Activated T-helper 1 cell treated with Interleukin-2 at 50 U/mL for 16 hours (primary cell): Measurements from ENCODE around the gene HS1BP3.

Experiments used
- DNase-seq: peaks from one replicate; pipeline ENCODE4 v3.0.0-alpha.2; 2020; ENCODE audit warnings: low read depth

HS1BP3 gene

DNA sequence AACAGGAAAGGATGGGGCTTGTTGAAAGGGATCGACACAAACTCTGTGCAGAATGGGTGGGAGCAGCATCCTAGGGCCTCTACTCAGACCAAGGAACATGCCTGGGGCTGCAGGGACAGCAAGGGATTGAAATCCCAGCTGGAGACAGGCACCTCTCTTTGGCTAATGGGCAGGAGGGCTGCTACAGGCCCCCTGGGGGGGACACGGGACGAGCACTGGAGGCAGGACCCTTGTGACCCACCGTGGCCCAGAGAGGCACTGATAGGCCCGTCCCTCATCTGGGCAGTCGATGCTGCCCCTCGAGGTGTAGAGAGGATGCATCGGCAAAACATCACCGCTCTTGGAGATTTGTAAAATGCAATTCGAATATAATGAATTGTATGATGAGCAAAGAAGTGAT, 5.1 kb downstream of the HS1BP3 start:
- no peak for DNase-seq

DNA sequence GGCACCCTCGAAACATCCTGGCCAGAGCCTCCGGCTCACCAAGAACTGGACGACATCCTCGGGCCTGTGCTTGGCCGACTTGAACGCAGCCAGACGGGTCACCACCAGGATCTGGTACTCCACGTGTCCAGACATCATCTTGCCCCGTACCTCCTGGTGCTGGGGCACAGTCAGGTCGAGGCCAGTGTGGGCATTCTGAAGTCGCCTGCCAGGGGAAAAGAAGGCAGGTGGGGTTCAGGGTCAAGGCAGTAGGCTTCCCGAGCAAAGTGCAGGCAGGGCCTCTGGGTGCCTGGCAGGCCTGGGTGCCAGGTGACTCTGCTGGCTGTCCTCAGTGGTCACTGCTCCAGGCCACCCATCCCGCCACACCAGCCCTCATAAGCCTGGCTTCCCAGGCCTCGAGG, 5.6 kb downstream of the HS1BP3 start:
- DNase-seq, result no peak

DNA sequence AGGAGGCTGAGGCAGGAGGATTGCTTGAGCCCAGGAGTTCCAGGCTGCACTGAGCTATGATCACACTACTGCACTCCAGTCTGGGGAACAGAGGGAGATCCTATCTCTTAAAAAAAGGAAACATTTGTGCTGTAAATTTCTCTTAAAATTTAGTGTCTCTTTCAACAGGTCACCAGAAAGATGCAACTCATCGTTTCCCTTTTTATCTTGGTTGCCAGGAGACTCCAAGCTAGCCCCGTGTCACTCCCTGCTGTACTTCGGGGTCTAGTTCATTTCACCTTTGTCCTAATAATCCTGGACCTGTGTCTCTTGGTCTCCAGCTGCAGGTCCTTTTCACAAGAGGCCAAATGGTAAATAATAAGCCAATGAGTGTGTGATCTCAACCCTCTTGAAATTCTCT, 7.1 kb downstream of the HS1BP3 start:
- DNase-seq, result no peak

DNA sequence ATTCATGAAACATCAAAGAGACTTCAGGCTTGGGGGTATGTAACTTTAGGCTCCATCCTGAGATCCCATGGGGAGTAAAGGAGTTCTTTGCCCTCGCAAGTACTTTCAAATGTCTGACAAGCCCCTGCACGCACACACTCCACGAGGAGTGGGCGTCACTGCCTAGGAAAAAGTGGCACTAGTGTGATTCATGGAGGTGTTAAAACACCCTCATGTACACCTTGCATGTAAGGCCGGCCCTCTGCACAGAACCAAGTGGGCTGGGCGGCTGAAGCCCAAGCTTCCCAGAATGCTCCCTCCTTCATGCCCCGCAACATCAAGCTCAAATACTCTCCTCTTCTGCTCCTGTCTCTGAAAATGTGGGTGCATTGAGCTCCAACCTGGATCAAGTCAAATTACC, 7.8 kb downstream of the HS1BP3 start:
- no peak for DNase-seq

DNA sequence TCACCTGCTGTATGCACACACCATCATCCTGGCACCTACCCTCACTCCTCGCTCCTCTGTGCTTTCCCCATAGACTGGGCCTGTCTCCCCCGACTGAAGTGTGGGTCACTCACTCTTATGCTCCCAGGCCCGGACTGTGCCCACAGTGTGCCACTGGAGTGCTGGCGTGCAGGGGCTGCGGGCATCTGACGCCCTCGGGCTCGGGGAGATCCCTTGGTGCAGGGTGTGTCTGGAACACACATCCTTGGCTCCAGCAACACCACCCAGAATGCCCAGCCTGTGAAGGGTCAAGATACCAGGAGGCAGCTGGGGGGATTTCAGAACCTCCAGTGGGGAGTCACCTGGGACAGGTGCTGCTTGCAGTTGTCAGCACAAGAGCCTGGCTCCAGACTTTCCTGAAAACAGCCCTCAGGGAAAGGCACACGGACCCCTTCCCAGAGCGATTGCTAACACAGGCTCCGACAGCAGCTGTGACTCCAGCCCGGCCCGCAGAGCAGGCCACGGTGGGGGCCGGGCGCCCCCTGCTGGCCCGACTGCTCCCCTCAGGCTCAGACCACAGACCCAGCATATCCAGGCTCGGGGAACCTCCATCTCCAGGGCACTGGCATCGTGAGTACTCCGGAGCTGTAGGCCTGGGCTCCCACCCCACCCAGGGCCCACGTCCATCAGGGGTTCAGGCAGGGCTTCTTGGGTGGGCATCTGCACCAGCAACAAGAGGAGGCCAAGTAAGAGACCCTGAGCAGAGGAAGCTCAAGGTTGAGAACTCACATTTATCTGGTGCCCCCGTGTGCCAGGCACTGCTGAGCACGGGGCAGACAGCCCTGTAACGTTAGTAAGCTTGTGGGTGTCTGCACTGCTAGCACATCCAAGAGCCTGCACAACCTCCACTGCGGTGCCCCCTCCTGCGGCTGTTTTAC, 8.6 kb downstream of the HS1BP3 start:
- peak; percentile 42 for DNase-seq

DNA sequence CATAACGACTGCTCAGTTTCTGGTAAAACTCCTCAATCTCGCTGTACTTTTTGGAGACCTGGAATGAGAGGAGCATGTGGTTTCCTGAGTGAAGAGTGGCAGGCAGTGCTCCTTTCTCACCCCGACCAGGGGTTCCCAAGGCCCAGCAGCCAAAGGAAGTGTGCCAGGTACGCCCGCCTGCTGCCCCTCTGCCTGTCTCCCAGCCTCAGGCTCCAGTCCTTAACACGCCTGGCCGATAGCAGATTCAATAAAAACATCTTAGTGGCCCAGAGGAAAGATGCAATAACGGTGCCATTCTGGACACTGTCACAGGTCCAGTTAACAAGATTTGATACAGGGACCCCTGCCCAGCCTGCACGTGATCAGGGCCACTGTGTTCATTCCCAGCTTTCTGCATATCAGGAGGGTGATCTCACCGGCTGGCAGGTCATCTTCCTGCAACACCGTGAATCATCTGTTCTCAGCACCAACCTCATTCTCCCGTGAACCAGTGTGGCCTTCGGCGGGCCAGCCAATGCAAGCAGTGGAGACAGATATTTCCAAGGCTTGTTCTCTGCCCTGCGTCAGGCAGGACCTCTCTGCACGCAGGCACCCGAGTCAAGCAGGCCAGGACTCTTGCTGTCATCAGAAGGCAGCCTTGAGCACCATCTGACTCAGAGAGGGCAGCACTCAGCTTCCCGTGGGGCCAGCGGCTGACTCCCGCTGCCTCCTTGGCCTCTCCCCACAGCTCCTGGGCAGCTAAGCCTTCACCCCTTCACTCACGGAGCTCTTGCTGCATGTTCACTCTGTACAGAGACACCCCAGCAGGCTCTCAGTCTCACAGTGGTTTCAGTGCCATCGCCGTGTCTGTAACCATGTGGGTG, 9.5 kb downstream of the HS1BP3 start:
- no peak for DNase-seq

DNA sequence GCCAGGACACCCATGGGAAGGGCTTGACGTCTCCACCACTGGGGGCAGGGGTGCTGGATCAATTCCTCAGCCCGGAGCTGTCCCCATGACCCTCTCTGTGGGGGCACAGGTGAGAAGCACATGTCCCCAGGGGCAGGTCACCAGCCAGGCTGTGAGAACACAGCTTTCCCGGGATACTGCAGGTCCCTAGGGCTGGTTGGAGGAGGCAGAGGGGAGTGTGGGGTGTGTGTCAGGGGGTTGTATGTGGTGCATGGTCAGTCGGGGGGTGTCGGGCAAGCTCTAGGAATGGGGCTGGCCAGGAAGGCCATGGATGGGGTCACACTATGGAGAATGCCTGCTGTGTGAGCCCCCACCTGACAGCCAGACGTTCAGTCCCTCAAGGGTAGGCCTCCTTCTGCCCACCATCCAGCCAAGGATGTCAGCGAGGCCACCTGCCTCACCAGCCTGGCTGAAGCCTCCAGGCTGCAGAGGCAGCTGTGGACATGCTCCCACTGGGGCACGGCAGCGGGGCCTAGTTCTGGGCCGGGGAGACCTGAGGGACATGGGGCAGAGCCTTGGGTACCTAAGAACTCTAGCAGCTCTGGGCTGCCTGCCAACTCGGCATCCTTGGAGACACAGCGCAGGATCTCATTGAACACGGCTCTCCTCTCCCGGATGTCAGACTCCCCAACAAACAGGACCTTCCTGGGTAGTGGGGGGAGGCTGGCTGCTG, 10.3 kb downstream of the HS1BP3 start:
- no peak for DNase-seq

DNA sequence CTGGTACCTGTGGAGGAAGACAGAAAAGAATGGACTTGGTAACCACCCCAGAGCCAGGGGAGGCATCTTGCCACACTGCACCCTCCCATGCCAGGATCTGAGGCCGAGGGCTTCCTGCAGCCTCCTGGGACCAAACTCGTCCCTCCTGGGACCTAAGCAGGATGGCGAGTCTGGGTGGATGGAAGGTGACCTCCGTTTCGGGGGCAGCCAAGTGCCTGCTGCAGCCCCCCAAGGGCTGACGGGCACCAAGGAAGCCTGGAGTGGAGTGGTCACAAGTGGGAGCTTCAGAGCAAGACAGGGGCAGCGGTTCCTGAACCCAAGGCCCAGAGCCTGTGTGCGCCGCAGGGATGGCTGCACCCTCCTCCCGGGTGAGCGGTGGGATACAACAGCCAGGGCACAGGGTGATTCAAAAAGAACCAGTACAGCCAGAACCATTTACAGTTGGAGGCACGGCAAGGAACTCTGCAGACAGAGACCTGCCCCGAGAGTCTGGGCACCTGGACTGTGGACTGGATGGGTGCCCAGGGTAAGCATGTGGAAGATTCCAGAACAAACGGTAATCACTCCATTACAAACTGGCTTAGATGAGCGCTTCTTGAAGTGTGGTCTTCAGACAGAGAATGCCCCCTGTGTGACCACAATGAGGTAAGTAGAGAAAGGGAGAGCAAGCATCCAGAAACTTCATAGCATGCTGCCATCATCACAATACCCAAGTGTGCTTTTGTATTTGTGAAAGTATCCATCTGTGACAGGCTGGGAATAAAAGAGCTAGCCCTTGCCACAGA, 12.1 kb downstream of the HS1BP3 start:
- no peak for DNase-seq

DNA sequence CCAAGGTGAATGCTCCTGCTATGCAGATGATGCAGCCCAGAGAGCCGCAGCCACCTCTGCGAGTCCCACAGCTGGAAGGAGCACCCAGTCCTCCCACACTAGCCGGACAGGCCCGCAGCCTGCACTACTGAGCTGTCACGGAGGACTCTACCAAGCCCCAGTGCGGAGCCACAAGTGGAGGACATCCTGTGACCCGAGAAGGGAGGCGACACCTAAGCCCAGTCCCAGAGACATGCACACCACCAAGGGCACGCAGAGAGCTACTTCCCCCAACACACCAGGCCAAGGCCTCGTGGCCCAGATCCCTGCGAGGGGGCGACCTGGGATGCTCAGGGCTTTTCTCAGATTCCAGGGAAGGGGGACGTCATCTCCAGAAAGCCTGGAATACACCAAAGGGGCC, 12.9 kb downstream of the HS1BP3 start:
- DNase-seq, result no peak

DNA sequence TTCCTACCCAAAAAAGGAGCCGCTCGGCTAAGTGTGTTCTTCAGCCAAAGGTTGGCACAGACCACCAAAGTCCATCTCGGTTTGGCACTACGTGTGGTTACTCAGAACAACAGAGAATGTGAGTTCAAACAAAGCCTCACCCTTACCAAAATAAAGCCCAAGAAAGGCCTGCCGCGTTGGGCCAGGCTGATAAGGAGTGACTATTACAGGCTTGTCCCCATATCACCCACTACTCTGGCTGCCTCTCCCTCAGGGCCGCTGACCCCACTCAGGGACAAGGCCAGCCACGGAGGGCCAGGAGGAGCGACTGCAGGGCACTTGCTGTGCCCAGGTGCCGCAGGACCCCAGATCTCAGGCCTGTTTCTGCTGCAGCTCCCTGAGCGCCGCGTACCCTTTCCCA, 13.8 kb downstream of the HS1BP3 start:
- DNase-seq, result no peak

DNA sequence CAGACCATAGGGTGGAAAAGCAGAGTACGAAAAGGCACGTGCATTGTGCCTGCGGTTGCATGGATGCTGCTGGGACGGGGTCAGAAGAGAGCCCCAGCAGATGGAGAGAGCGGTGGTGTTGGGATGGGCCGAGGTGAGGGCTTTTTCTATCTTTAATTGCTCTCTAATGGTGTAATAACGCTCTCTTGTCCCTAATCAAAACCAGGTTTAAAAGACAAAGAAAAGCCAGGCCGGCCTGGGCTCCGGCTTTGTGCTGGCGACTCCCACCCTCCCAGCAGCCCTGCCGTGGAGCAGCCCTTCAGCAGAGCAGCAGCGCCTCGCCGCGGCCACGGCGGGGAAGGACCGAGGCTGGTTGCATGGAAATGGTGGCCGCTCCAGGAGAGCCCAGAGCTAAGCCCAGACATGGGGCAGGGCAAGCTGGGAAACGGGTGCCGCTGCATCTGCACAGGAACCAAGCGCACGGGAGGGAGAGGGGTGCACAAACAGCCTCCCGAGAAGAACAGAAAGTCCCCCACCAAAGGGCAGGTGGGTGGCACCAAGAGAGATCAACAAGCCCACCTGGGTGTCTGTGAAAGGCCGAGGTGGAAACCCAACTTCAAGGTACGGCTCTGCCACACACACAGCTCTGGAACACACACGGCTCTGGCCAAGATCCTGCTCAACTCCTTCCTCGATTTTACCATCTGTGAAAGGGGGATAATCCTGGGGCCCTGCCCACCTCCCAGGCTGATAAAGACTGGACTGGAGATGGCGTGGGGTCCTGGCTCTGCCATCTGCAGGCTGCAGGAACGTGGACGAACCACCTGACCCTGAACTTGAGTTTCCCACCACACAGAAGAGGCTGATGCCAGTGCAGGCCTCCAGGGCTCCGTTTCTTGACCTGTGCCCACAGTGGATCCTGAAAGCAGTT, 15.0 kb downstream of the HS1BP3 start:
- no peak for DNase-seq

DNA sequence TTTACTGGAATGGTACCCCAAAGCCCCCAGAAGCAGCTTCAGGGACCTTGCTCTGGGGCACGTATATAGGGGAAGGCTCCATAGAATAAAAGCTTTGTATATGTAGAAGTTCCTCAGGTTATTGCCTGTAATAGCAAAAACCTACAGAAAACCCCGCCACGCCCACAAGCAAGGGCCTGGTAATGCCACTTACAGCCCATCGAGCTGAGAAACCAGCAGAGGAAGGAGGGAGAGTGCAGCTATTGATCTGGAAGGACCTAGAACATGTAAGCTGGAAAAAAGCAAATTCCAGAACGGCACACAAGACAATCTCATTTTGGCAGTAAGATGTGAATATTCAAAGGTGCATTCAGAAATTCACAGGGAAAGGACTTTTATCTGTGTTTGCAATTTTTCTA, 15.8 kb downstream of the HS1BP3 start:
- no peak for DNase-seq

DNA sequence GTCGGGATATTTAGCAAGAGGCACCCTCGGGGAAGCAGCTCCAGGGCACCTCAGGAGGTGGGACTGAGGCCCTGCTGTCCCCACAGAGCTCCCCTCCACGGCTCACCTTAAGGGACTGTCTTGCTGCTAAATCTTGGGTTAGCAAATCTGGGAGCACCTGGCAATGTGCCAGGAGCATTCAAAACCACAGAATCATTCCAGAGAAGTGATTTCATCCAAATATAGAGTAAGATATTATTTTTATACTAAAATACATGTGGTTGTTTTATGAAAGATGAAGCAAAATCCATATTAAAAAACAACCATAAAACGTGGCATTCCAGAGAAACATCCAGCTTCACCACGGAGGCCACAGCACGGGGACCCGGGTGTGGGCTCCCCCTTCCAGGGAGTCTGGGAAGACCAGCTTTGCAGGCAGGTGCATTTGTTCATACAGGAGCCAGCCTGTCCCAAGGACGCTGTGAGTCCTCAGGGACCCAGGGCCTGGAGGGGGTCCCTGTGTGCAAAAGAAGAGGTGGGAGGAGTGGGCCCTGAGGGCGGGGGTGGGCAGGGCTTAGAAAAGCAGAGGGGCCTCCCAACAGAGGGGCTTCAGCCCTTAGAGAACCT, 16.3 kb downstream of the HS1BP3 start:
- DNase-seq, result no peak

DNA sequence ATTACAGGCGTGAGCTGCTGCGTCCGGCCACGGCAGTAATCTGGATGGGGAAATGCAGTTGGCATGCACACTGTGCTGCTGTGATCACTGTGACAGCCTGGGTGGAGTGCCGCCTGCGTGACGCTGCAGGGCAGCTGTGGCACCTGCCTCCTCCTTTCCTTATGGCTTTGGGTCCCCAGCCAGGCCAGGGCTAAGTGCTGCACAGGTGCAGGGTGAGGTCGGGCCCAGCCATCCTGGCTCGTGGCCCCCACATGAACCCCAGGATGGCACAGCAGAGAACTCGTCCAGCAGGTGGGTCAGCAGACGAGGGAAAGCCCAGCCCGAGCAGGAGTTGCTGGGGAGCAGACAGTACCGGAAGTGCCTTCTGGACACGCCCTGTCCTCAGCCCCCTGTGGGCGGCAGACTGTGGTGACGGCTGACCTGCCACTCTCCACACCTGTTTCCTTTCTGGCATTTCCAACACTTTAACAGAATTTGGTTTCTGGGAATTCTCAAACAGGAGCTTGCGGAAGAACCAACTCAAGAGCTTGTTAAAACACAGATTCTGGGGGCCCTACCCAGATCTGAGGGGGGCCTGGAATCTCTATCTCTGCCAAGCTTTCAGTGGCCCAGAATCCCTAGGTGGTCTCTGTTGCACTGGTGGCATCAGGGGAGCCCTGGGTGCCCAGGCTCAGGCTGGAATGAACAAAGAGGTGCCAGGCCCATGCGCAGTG, 16.9 kb downstream of the HS1BP3 start:
- DNase-seq, result no peak

DNA sequence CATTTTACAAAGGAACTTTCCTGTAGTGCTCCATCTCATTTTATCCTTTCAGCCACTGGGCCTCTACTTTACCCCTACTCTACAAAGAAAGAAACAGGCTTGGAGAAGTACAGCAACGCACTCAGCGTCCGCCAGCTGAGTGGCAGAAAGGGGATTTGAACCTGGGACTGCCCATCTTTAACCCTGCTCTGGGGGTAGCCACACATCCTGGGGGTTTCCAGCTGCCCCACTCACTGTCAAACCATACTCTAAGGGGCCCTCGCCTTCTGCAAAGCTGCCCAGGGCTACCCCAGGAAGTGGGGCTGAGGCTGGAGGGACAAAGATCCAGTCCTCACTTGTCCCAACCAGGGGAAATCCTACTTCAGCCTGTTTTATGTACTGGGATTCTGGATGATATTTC, 17.9 kb downstream of the HS1BP3 start:
- no peak for DNase-seq

DNA sequence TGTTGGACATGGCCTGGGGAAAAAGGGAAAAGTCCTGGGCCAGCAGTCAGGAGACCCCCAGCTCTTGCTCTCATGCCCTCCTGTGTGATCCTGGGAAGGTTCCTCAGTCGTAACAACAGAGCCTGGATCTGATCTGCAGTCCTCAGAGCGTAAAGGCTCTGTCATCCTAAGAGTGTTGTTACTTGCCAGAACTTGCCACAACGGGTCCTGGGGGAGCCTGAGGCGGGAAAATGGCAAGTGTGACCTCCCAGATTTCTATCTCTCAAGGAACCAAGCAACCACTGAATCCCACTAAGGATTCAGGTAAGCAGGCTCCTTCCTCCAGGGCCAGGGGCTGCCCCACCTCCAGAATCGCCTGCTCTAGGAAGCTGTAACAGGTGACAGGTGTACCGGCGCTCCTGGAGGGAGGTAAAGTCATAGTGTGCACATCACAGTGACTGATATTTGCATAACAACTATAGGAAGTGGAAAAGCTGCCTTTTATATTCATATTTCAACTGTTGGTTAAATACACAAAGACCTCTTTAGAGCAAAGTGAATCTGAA, 18.4 kb downstream of the HS1BP3 start:
- no peak for DNase-seq

DNA sequence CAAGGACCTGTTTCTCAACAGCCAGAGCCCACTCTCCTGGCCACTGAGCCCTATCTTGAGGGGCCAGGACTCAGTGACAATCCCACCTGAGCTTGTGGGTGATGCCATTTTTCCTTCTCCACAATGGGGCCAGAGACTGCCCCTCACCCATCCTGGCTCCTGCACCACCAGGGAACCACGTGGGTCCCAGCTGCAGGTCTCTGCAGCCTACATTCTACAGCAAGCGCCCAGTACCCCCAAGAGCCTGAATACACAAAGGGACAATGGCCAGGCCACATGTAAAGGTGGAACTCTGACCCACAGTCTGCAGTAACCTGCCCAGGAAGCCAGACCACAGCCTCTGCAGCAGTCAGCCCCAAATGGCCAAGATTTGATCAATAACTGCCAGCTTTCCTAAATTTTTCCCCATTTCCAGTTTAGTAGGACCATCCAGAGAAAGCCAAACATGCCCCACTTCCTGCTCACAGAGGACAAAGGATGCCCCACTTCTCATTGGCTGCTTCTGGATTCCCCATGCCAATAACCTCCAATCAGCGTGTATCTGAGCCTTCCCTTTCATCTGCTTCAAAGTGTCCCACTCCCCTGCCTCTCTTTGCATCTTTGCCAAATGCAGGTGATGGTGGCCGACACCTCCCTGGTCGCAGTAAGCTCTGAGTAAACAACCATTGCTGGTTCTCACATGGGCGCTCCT, 19.1 kb downstream of the HS1BP3 start:
- DNase-seq, result no peak

DNA sequence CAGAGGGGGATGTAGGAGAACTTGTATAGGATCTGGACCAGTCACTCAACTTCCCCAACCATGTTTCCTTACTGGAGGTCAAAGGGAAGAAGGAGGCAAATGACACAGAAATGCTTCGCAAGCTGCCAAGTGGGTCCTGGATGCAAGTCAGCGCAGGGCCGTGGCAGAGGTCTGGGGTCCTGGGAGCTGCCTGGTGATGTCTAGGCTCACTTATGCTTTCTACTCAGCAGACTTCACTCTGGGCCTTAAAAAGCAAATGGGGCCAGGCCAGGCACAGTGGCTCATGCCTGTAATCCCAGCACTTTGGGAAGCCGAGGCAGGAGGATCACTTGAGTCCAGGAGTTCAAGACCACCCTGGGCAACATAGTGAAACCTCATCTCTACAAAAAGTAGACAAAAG, 19.9 kb downstream of the HS1BP3 start:
- no peak for DNase-seq
